Measurements from ENCODE around the gene CPT2. TPM values are rescaled to one million over a fixed set of nuclear protein-coding genes. Genes with fewer than 3 reads are reported as not detected.
A peak's percentile ranks its signal among the peaks of the same experiment; 100 is the strongest.

The CPT2 gene
- total and polyA plus RNA-seq, 2 experiments from 2014 or later, result 15.2 to 16.2 TPM

DNA sequence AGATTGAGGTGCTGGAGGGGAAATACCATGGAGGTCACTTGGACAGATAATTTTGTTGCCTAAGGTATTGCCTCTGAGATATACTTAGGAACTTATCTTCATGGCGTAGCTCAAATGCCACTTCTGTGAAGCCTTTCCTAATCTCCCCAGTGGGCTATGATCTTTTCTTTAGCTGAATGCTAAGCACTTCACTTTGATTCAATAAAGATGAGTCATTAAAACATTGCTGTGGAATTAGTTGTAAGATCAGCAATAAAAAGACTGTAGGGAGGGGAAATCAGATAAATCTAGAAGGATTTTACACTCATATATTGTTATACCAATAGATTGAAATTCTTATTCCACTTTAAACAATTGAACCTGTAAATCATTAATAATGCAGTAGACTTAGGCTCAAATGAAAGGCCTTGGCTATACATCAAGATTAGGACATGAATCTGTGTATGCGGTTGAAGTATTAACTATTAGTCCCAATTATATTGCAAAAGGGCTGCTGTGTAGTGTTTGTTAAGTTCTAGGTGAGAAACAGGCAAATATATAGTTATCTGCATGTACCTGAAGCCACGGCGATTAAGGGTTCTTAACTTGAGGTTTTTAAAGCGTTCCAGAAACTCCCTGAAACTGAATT is 60.9 kb downstream of the CPT2 start:
- Histone ChIP-seq H3K4me3 (no peak overlapping the region), H3K36me3 (ENCODE audit: low read depth) (no peaks in the 10 kb centered on the region)
- WGBS, 2 experiments (ENCODE audit: low coverage in 1 of 2, low lambda C conversion rate in 2 of 2, missing lambda C conversion rate in 2 of 2), result 93 to 95% methylated on average over 5 of the region's 5 CpGs

DNA sequence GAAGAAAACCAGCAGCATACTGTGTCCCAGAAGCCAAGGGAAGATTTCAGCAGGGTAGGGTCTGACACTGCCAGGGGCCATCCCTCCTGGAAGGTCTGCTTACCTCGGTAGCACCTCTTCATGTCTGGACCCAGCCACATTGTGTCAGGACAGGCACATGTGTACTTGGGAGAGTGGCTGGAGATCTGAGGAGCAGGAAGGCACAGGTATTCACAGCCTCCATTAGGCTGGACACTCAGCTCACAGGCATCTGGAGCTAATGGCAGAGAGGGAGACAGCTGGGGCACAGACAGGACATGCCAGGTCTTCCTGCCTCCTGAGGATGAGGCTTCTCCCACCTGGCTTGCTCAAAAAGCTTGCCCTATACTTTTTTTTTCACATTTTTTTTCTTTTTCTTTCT is 61.6 kb downstream of the CPT2 start:
- no peak overlapping the region for H3K9ac ChIP-seq
- DNase-seq, result no peak
- no peaks in the 10 kb centered on the region for H4K20me1 ChIP-seq (ENCODE audit: insufficient read depth)
- in situ Hi-C loops (cut with MboI), result no loop called here
- TF ChIP-seq EZH2phosphoT487 (IDR thresholded peaks at IDR 0.05; ENCODE audit: insufficient read depth, low read depth), result no peak
- no peak for TF ChIP-seq EZH2 (IDR thresholded peaks at IDR 0.05; ENCODE audit: insufficient read depth, poor library complexity, severe bottlenecking)
- no peaks in the 10 kb centered on the region for H3K36me3 ChIP-seq (ENCODE audit: low read depth)
- no peaks in the 10 kb centered on the region for H3K79me2 ChIP-seq (ENCODE audit: insufficient read depth)
- H3K27ac ChIP-seq, result no peak overlapping the region
- no peaks in the 10 kb centered on the region for H3K27me3 ChIP-seq (replicated peaks; ENCODE audit: insufficient read depth)
- no peak overlapping the region for H3K4me2 ChIP-seq (ENCODE audit: unreplicated experiment)
- no peaks in the 10 kb centered on the region for H3K9me3 ChIP-seq (ENCODE audit: low read depth)
- 58 to 63% methylated on average over 1 of the region's 1 CpG for WGBS, 2 experiments (ENCODE audit: low coverage in 1 of 2, low lambda C conversion rate in 2 of 2, missing lambda C conversion rate in 2 of 2)
- no peaks in the 10 kb centered on the region for H3K9me2 ChIP-seq (ENCODE audit: insufficient read depth)
- no peak overlapping the region for H2AFZ ChIP-seq
- H3K4me1 ChIP-seq (ENCODE audit: insufficient read depth), result peaks cover 16% of the 10 kb centered on the region; the same call in 1 of the 2 replicates
- H3K4me3 ChIP-seq, result no peak overlapping the region
- H3F3A ChIP-seq (ENCODE audit: insufficient read depth), result peaks cover 5% of the 10 kb centered on the region; the same call in 1 of the 2 replicates

More for the DNA sequence above, 60.9 kb downstream of the CPT2 start:
- H3K9me3 ChIP-seq (ENCODE audit: low read depth), result no peaks in the 10 kb centered on the region
- peak; percentile 40 for DNase-seq
- in situ Hi-C loops (cut with MboI), result no loop called here
- no peak overlapping the region for H2AFZ ChIP-seq
- TF ChIP-seq EZH2 (IDR thresholded peaks at IDR 0.05; ENCODE audit: insufficient read depth, poor library complexity, severe bottlenecking), result no peak
- no peaks in the 10 kb centered on the region for H4K20me1 ChIP-seq (ENCODE audit: insufficient read depth)
- H3K4me2 ChIP-seq (ENCODE audit: unreplicated experiment), result no peak overlapping the region
- H3K79me2 ChIP-seq (ENCODE audit: insufficient read depth), result no peaks in the 10 kb centered on the region
- peaks cover 5% of the 10 kb centered on the region; the same call in 1 of the 2 replicates for H3F3A ChIP-seq (ENCODE audit: insufficient read depth)
- H3K27me3 ChIP-seq (replicated peaks; ENCODE audit: insufficient read depth), result no peaks in the 10 kb centered on the region
- H3K27ac ChIP-seq, result no peak overlapping the region
- no peak overlapping the region for H3K9ac ChIP-seq
- no peaks in the 10 kb centered on the region for H3K9me2 ChIP-seq (ENCODE audit: insufficient read depth)
- peaks cover 16% of the 10 kb centered on the region; the same call in 1 of the 2 replicates for H3K4me1 ChIP-seq (ENCODE audit: insufficient read depth)

DNA sequence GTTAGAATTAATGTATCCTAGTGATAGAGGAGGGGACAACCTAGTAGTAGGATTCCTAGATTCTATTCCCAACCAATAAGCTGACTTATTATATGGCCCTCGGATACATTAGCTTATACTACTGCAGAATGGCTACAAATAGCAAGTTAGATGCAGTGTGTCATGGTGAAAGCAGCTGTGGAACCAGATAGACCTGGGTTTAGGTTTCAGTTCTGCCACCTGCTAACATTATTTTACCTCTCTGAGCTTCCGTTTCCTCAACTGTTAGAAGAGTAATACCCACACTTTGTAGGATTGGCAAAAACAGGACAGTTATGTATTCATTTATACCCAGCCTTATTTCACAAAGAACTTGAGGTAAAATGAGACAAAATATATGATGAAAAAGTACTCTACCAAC is 63.3 kb downstream of the CPT2 start:
- H3K27me3 ChIP-seq (replicated peaks; ENCODE audit: insufficient read depth), result no peaks in the 10 kb centered on the region
- H2AFZ ChIP-seq, result no peak overlapping the region
- no peaks in the 10 kb centered on the region for H3K9me2 ChIP-seq (ENCODE audit: insufficient read depth)
- H3K27ac ChIP-seq, result no peak overlapping the region
- H3K4me2 ChIP-seq (ENCODE audit: unreplicated experiment), result no peak overlapping the region
- 92 to 97% methylated on average over 2 of the region's 2 CpGs for WGBS, 2 experiments (ENCODE audit: low coverage in 1 of 2, low lambda C conversion rate in 2 of 2, missing lambda C conversion rate in 2 of 2)
- H3K4me1 ChIP-seq (ENCODE audit: insufficient read depth), result peaks cover 5% of the 10 kb centered on the region; the same call in 1 of the 2 replicates
- no peaks in the 10 kb centered on the region for H4K20me1 ChIP-seq (ENCODE audit: insufficient read depth)
- TF ChIP-seq EZH2 (IDR thresholded peaks at IDR 0.05; ENCODE audit: insufficient read depth, poor library complexity, severe bottlenecking) (no peak), EZH2phosphoT487 (IDR thresholded peaks at IDR 0.05; ENCODE audit: insufficient read depth, low read depth) (no peak)
- no peaks in the 10 kb centered on the region for H3K79me2 ChIP-seq (ENCODE audit: insufficient read depth)
- no peaks in the 10 kb centered on the region for H3K36me3 ChIP-seq (ENCODE audit: low read depth)
- DNase-seq, result no peak
- H3K9me3 ChIP-seq (ENCODE audit: low read depth), result no peaks in the 10 kb centered on the region
- in situ Hi-C loops (cut with MboI), result no loop called here
- no peak overlapping the region for H3K9ac ChIP-seq
- H3F3A ChIP-seq (ENCODE audit: insufficient read depth), result no peaks in the 10 kb centered on the region
- no peak overlapping the region for H3K4me3 ChIP-seq

DNA sequence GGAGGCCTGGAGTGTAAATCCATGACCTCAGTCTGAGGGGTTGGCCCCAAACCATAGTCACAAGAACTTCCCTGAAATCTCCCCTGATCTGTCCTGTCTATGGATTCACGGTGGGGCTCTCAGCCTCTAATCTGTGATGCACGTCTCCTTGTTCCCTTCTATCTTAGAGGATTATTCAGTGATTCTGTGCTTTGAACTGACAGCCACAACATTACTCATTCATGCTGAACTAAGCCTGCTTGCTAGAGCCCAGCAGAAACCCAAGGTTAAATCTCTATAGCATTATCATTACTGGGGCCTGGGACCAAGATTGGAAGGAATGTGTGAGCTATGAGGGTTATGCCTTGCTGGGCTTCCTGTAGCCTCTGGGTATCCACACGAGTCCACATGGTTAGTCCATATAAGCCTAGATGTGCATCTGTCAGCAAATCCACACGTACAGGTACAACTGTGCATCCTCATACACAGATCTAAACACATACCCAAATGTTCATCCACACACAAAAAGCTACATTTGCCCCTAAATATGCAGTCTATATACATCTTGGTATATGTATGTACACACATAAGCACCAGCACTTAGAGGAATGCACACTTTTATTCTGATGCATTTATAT is 64.1 kb downstream of the CPT2 start:
- Histone ChIP-seq H3K4me1 (ENCODE audit: insufficient read depth) (peaks cover 5% of the 10 kb centered on the region; the same call in 1 of the 2 replicates), H3K36me3 (ENCODE audit: low read depth) (no peaks in the 10 kb centered on the region), H3K79me2 (ENCODE audit: insufficient read depth) (no peaks in the 10 kb centered on the region), H3K27me3 (replicated peaks; ENCODE audit: insufficient read depth) (no peaks in the 10 kb centered on the region), H2AFZ (no peak overlapping the region), H3K4me2 (ENCODE audit: unreplicated experiment) (no peak overlapping the region), H4K20me1 (ENCODE audit: insufficient read depth) (no peaks in the 10 kb centered on the region), H3F3A (ENCODE audit: insufficient read depth) (no peaks in the 10 kb centered on the region), H3K9me2 (ENCODE audit: insufficient read depth) (no peaks in the 10 kb centered on the region), H3K27ac (no peak overlapping the region), H3K9me3 (ENCODE audit: low read depth) (no peaks in the 10 kb centered on the region), H3K4me3 (no peak overlapping the region), H3K9ac (no peak overlapping the region)
- no peak for DNase-seq
- WGBS, 2 experiments (ENCODE audit: low coverage in 1 of 2, low lambda C conversion rate in 2 of 2, missing lambda C conversion rate in 2 of 2), result 84 to 93% methylated on average over 4 of the region's 4 CpGs
- in situ Hi-C loops (cut with MboI), result no loop called here
- no peak for TF ChIP-seq EZH2phosphoT487 (IDR thresholded peaks at IDR 0.05; ENCODE audit: insufficient read depth, low read depth)
- TF ChIP-seq EZH2 (IDR thresholded peaks at IDR 0.05; ENCODE audit: insufficient read depth, poor library complexity, severe bottlenecking), result no peak

All from GM23248 (cell line).